Activated T-helper 9 cell treated with anti-CD3 and anti-CD28 coated beads, Interleukin-2, amount 50 U/mL, for 16 hours (primary cell): ENCODE results near the gene TWF2.

Experiments used
- DNase-seq: peaks from one replicate; pipeline ENCODE4 v3.0.0-alpha.2; 2020; ENCODE audit warnings: low read depth

The TWF2 gene

DNA sequence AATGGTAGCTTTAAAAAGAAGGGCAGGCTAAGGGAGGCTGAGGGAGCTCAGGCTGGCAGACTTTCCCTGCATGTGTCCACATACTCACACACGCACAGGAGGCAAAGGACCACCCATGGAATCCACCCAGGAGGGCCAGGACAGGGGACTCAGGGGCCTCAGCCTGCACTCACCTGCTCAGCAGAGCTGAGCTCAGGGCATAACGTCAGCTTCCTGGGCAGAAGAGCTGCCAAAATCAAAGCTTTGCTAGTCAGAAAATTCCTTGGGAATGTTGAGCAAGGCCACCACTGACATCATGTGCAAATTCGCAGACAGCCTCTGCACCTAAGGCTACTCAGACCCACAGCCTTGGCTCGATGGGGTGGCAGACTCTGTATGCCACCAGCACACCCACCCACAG lies 57.4 kb downstream of the TWF2 start:
- DNase-seq: no peak
